Fibroblast of pulmonary artery (primary cell): ENCODE results near the gene CCDC15.
"Not testable (repeated sequence)": the region's sequence is repeated elsewhere in the genome, so short reads cannot be mapped to it uniquely, and the experiment has no call there.

ENCODE experiments used
- DNase-seq: peaks from one replicate; pipeline ENCODE4 v3.0.0-alpha.2; 2010; ENCODE audit warnings: low read depth
- H3K4me3 ChIP-seq: replicated peaks from 2 replicates; pipeline ENCODE4 v1.5.1; 2011; ENCODE audit warnings: low read depth, mild to moderate bottlenecking, control low read depth, low read length, moderate library complexity
- CTCF ChIP-seq: IDR thresholded peaks from 2 replicates; pipeline ENCODE4 v1.5.1; 2011; ENCODE audit warnings: mild to moderate bottlenecking, control low read depth, low read length, inconsistent platforms; ENCODE audit errors: missing control alignments

The CCDC15 gene

GRCh38 chr11:125088576-125089455 is 134.8 kb downstream of the CCDC15 start:
- no peak for DNase-seq
- no peak overlapping the region for H3K4me3 ChIP-seq
- no peak for TF ChIP-seq CTCF

GRCh38 chr11:125089481-125089880 is 135.5 kb downstream of the CCDC15 start:
- H3K4me3 ChIP-seq, DNase-seq: not testable (repeated sequence)

- DNase-seq, H3K4me3 ChIP-seq: not testable (repeated sequence)
These were observed 136.1 kb downstream of the CCDC15 start for GRCh38 chr11:125090151-125090550.

- no peak for DNase-seq
- H3K4me3 ChIP-seq = no peak overlapping the region
- TF ChIP-seq CTCF = no peak
These were observed 136.8 kb downstream of the CCDC15 start for GRCh38 chr11:125090816-125091215.
